Measurements from ENCODE around the gene KCNH4.
"Not testable (repeated sequence)": the region's sequence is repeated elsewhere in the genome, so short reads cannot be mapped to it uniquely, and the experiment has no call there.

KCNH4 gene

GRCh38 chr17:42197564-42198156, 16.7 kb upstream of the KCNH4 start:
- in situ Hi-C loops (cut with HindIII; ENCODE audit: low sequenced_read_pairs) = no loop called here

GRCh38 chr17:42193969-42194899, 13.3 kb upstream of the KCNH4 start, which contains the start of gene GHDC:
TSS of gene GHDC (minus strand) at chr17:42194494. CDS start at chr17:42193581, 913 bp downstream.
- in situ Hi-C loops (cut with HindIII; ENCODE audit: low sequenced_read_pairs) = no loop called here

- in situ Hi-C loops (cut with HindIII; ENCODE audit: low sequenced_read_pairs) = no loop called here
These were observed 12.4 kb upstream of the KCNH4 start for GRCh38 chr17:42193216-42193968.

- in situ Hi-C loops (cut with HindIII; ENCODE audit: low sequenced_read_pairs) = no loop called here
These were observed 11.5 kb upstream of the KCNH4 start for GRCh38 chr17:42192189-42193126.

GRCh38 chr17:42191275-42191608, 10.3 kb upstream of the KCNH4 start:
- in situ Hi-C loops (cut with HindIII; ENCODE audit: low sequenced_read_pairs) = no loop called here

GRCh38 chr17:42190491-42191274, 9.7 kb upstream of the KCNH4 start:
- in situ Hi-C loops (cut with HindIII; ENCODE audit: low sequenced_read_pairs) = no loop called here

GRCh38 chr17:42189651-42189965, 8.7 kb upstream of the KCNH4 start:
- in situ Hi-C loops (cut with HindIII; ENCODE audit: low sequenced_read_pairs) = no loop called here

GRCh38 chr17:42188749-42189650, 8.1 kb upstream of the KCNH4 start:
- in situ Hi-C loops (cut with HindIII; ENCODE audit: low sequenced_read_pairs) = no loop called here

GRCh38 chr17:42187833-42188232, 6.9 kb upstream of the KCNH4 start:
- in situ Hi-C loops (cut with HindIII; ENCODE audit: low sequenced_read_pairs) = no loop called here

GRCh38 chr17:42186191-42186590, 5.2 kb upstream of the KCNH4 start:
- in situ Hi-C loops (cut with HindIII; ENCODE audit: low sequenced_read_pairs) = not testable (repeated sequence)

GRCh38 chr17:42185621-42185930, 4.6 kb upstream of the KCNH4 start:
- in situ Hi-C loops (cut with HindIII; ENCODE audit: low sequenced_read_pairs) = no loop called here

GRCh38 chr17:42184713-42185620, 4.0 kb upstream of the KCNH4 start, which contains the start of gene HCRT:
TSS of gene HCRT (minus strand) at chr17:42185452. CDS start at chr17:42185365, 87 bp downstream.
- in situ Hi-C loops (cut with HindIII; ENCODE audit: low sequenced_read_pairs) = no loop called here

GRCh38 chr17:42183741-42184711, 3.1 kb upstream of the KCNH4 start:
- in situ Hi-C loops (cut with HindIII; ENCODE audit: low sequenced_read_pairs) = no loop called here

- in situ Hi-C loops (cut with HindIII; ENCODE audit: low sequenced_read_pairs) = no loop called here
These were observed 2.2 kb upstream of the KCNH4 start for GRCh38 chr17:42182927-42183734.

- in situ Hi-C loops (cut with HindIII; ENCODE audit: low sequenced_read_pairs) = no loop called here
These were observed 887 bp upstream of the KCNH4 start for GRCh38 chr17:42181851-42182207.

GRCh38 chr17:42180411-42180921, 476 bp downstream of the KCNH4 start:
- in situ Hi-C loops (cut with HindIII; ENCODE audit: low sequenced_read_pairs) = no loop called here

All from DLD1 (cell line).